Measurements from ENCODE around the gene CDK5RAP2.

- TF ChIP-seq CTCF (IDR thresholded peaks at IDR 0.05) (no peak), POLR2AphosphoS5 (IDR thresholded peaks at IDR 0.05) (no peak)
These were observed 207.9 kb downstream of the CDK5RAP2 start for GRCh38 chr9:120372040-120372439.
